GM10266 (cell line): ENCODE data around the gene PCDH20.

Source experiments
- DNase-seq: peaks from one replicate; pipeline ENCODE4 v3.0.0; 2012; ENCODE audit errors: extremely low spot score
- CTCF ChIP-seq: IDR thresholded peaks from 2 replicates; pipeline ENCODE4 v1.5.1; 2012; ENCODE audit warnings: mild to moderate bottlenecking, low read depth; ENCODE audit not compliant: control insufficient read depth, insufficient read depth; ENCODE audit errors: missing control alignments

The PCDH20 gene

GRCh38 chr13:61415749-61416148 is at the start of gene PCDH20:
Gene PCDH20 (minus strand): TSS chr13:61415849. CDS start chr13:61415158, 691 bp downstream.
- TF ChIP-seq CTCF = no peak
- no peak for DNase-seq

GRCh38 chr13:61463024-61463423 is 47.4 kb upstream of the PCDH20 start:
- no peak for DNase-seq
- no peak for TF ChIP-seq CTCF

GRCh38 chr13:61453121-61453520 is 37.5 kb upstream of the PCDH20 start:
- TF ChIP-seq CTCF = no peak
- no peak for DNase-seq

GRCh38 chr13:61432029-61432428 is 16.4 kb upstream of the PCDH20 start:
- no peak for TF ChIP-seq CTCF
- DNase-seq = no peak

GRCh38 chr13:61423915-61424314 is 8.3 kb upstream of the PCDH20 start:
- no peak for DNase-seq
- no peak for TF ChIP-seq CTCF

- no peak for DNase-seq
- TF ChIP-seq CTCF = no peak
Measured at GRCh38 chr13:61417086-61417570, 1.5 kb upstream of the PCDH20 start.

GRCh38 chr13:61415058-61415721 is 459 bp downstream of the PCDH20 start:
- no peak for TF ChIP-seq CTCF
- DNase-seq = no peak
